ENCODE measurements around the gene KRT83.
"Not testable (repeated sequence)": the region's sequence is repeated elsewhere in the genome, so short reads cannot be mapped to it uniquely, and the experiment has no call there.

KRT83 gene

DNA sequence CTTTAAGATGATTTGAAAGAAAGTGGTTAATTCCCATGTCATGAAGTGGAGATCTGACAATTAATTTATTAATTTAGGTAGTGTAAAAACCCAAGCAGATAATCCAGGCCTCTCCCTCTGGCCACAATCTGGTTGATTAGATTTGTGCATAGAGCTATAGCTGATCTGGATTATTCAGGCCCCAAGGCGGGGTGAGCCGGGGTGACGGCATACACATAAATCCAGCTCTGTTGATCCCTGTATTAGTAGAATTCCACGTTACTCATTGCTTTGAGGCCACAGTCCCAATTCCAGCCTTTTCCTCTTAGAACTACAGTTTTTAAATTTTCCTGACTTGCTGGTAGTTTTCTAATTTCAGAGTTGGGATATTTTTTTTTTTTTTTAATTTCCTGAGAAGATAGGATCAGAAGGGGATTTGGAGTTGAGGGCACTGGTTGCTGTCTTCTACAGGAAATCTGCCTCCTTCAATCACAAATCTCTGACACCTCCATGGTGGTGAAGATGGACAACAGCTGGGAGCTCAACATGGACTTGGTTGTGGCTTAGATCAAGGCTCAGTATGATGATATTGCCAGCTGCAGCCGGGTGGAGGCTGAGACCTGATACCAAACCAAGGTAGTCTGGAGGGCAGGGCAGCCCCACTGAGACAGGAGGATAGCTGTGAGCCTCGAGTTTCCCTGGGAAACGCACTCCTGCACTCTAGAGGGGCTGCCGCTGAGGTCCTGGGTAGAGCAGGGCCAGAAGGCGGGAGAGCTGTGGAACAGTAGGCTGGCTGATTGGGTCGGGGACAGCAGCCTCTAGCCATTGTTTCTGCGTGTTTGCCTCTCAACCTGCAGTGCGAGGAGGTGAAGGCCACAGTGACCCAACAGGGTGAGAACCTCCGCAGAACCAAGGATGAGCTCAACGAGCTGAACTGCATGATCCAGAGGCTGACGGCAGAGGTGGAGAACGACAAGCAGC, 26.6 kb upstream of the KRT83 start:
- no peak overlapping the region for H3K4me3 ChIP-seq (replicated peaks; ENCODE audit: low read depth, low read length)
- TF ChIP-seq, protein P1, sequence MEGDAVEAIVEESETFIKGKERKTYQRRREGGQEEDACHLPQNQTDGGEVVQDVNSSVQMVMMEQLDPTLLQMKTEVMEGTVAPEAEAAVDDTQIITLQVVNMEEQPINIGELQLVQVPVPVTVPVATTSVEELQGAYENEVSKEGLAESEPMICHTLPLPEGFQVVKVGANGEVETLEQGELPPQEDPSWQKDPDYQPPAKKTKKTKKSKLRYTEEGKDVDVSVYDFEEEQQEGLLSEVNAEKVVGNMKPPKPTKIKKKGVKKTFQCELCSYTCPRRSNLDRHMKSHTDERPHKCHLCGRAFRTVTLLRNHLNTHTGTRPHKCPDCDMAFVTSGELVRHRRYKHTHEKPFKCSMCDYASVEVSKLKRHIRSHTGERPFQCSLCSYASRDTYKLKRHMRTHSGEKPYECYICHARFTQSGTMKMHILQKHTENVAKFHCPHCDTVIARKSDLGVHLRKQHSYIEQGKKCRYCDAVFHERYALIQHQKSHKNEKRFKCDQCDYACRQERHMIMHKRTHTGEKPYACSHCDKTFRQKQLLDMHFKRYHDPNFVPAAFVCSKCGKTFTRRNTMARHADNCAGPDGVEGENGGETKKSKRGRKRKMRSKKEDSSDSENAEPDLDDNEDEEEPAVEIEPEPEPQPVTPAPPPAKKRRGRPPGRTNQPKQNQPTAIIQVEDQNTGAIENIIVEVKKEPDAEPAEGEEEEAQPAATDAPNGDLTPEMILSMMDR (IDR thresholded peaks at IDR 0.05; ENCODE audit: insufficient read depth, low read length, poor library complexity, severe bottlenecking) = no peak
- H3K36me3 ChIP-seq (ENCODE audit: control insufficient read depth, insufficient read depth, low read length) = no peaks in the 10 kb centered on the region
- H3K27me3 ChIP-seq (replicated peaks; ENCODE audit: control insufficient read depth, insufficient read depth, low read length) = peaks cover 1% of the 10 kb centered on the region
- no peak for DNase-seq (ENCODE audit: extremely low read depth, insufficient read length)

DNA sequence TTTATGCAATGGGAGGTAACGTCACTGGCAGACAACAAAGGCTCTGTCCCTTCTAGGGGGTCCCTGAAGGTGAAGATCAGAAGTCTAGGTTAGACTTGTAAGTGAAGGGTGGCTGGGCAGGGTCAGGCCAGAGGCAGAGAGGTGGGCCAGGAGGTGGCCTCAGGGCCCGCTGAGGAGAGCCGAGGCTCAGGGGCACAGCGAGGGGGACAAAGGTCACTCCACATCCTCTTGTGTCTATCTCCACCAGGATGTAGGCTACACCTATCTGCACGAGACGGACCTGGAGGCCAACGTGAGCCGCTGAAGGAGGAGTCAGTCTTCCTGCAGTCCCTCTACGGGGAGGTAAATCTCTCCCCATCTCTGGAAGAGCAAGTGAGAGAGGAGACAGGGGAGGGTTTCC, 25.8 kb upstream of the KRT83 start:
- TF ChIP-seq, protein P1 (IDR thresholded peaks at IDR 0.05; ENCODE audit: insufficient read depth, low read length, poor library complexity, severe bottlenecking) = no peak
- Histone ChIP-seq H3K4me3 (replicated peaks; ENCODE audit: low read depth, low read length) (no peak overlapping the region), H3K36me3 (ENCODE audit: control insufficient read depth, insufficient read depth, low read length) (no peaks in the 10 kb centered on the region), H3K27me3 (replicated peaks; ENCODE audit: control insufficient read depth, insufficient read depth, low read length) (peaks cover 1% of the 10 kb centered on the region)
- no peak for DNase-seq (ENCODE audit: extremely low read depth, insufficient read length)

DNA sequence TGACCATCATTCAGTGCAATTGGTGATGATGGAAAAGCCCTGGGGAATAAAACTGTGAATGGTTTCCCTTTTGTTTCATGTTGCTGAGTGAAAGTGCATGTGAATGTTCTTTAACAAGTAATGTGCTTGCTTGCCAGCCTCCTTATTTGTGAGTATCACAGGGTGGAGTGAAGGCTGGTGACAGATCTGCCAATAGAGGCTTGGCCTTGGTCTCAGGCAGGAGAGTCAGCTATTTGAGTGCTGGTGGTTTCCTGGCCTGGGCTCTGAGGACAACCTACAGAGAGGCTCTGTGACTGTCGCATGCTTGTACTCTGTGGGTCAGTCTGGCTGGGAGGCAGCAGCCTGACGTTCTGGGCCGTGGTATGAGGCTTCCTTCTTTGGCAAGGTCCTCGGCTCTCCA, 25.4 kb upstream of the KRT83 start:
- Histone ChIP-seq H3K36me3 (ENCODE audit: control insufficient read depth, insufficient read depth, low read length) (no peaks in the 10 kb centered on the region), H3K4me3 (replicated peaks; ENCODE audit: low read depth, low read length) (no peak overlapping the region), H3K27me3 (replicated peaks; ENCODE audit: control insufficient read depth, insufficient read depth, low read length) (peaks cover 1% of the 10 kb centered on the region)
- TF ChIP-seq, protein P1 (IDR thresholded peaks at IDR 0.05; ENCODE audit: insufficient read depth, low read length, poor library complexity, severe bottlenecking) = no peak
- no peak for DNase-seq (ENCODE audit: extremely low read depth, insufficient read length)

DNA sequence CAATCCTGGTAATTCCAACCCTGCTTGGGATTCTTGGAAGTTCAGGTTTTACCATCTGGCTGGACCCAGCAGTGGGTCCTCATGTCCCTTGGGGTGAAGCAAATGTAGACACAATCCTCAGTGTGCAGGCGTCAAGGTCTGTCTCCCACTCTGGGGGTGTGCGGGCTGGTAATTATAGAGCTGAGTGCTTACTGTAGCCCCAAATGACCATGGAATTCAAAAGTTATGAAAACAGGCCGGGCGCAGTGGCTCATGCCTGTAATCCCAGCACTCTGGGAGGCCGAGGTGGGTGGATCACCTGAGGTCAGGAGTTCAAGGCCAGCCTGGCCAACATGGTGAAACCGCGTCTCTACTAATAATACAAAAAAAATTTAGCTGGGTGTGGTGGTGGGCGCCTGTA, 23.8 kb upstream of the KRT83 start:
- not testable (repeated sequence) for DNase-seq (ENCODE audit: extremely low read depth, insufficient read length); H3K36me3 ChIP-seq (ENCODE audit: control insufficient read depth, insufficient read depth, low read length); H3K4me3 ChIP-seq (replicated peaks; ENCODE audit: low read depth, low read length); H3K27me3 ChIP-seq (replicated peaks; ENCODE audit: control insufficient read depth, insufficient read depth, low read length)

DNA sequence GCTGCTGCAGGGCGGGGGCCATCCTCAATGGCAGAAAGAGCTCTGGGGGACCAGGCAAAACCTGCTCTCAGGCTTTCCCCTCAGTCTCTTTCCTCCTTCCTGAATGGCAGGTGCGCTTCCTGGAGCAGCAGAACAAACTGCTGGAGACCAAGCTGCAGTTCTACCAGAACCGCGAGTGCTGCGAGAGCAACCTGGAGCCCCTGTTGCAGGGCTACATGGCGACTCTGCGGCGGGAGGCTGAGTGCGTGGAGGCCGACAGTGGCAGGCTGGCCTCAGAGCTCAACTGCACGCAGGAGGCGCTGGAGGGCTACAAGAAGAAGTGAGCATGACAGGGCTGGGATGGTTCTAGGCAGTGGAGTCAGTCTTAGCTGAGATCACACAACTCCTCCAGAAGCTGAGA, 22.9 kb upstream of the KRT83 start:
- no peaks in the 10 kb centered on the region; the same call in none of the 2 replicates for H3K27me3 ChIP-seq (replicated peaks; ENCODE audit: control insufficient read depth, insufficient read depth, low read length)
- H3K36me3 ChIP-seq (ENCODE audit: control insufficient read depth, insufficient read depth, low read length) = no peaks in the 10 kb centered on the region
- no peak for DNase-seq (ENCODE audit: extremely low read depth, insufficient read length)
- TF ChIP-seq, protein P1 (IDR thresholded peaks at IDR 0.05; ENCODE audit: insufficient read depth, low read length, poor library complexity, severe bottlenecking) = no peak
- no peak overlapping the region for H3K4me3 ChIP-seq (replicated peaks; ENCODE audit: low read depth, low read length)

DNA sequence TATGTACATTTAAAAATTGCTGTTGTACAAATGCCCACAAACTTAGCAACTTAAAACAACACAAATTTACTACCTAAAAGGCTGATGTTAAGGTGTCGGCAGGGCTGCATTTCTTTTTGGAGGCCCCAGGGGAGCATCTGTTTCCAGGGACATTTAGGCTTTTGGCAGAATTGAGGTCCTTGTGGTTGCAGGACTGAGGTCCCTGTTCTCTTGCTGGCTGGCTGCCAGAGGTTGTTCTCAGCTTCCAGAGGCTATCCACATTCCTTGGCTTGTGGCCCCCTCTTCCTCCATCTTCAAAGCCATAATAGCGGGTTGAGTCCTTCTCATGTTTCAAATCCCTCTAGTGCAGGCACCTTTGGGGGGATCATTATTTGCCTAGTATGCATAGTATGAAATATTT, 22.4 kb upstream of the KRT83 start:
- Histone ChIP-seq H3K36me3 (ENCODE audit: control insufficient read depth, insufficient read depth, low read length) (no peaks in the 10 kb centered on the region), H3K4me3 (replicated peaks; ENCODE audit: low read depth, low read length) (no peak overlapping the region), H3K27me3 (replicated peaks; ENCODE audit: control insufficient read depth, insufficient read depth, low read length) (no peaks in the 10 kb centered on the region; the same call in none of the 2 replicates)
- no peak for DNase-seq (ENCODE audit: extremely low read depth, insufficient read length)
- TF ChIP-seq, protein P1 (IDR thresholded peaks at IDR 0.05; ENCODE audit: insufficient read depth, low read length, poor library complexity, severe bottlenecking) = no peak

Measured in GM06990 (cell line).